ENCODE results near the gene APBA2.

APBA2 gene

GRCh38 chr15:28975766-28976179 is 90.0 kb downstream of the APBA2 start:
- DNase-seq (ENCODE audit: low spot score), result peak; percentile 64
- TF ChIP-seq CTCF (IDR thresholded peaks at IDR 0.05; ENCODE audit: extremely low read depth, missing control alignments), result peak; percentile 80

- no peak for DNase-seq (ENCODE audit: low spot score)
- no peak for TF ChIP-seq CTCF (IDR thresholded peaks at IDR 0.05; ENCODE audit: extremely low read depth, missing control alignments)
These were observed 91.7 kb downstream of the APBA2 start for GRCh38 chr15:28977377-28978010.

GRCh38 chr15:28978011-28978378 is 92.2 kb downstream of the APBA2 start:
- no peak for DNase-seq (ENCODE audit: low spot score)
- no peak for TF ChIP-seq CTCF (IDR thresholded peaks at IDR 0.05; ENCODE audit: extremely low read depth, missing control alignments)

GRCh38 chr15:28978661-28979060 is 92.9 kb downstream of the APBA2 start:
- no peak for DNase-seq (ENCODE audit: low spot score)
- TF ChIP-seq CTCF (IDR thresholded peaks at IDR 0.05; ENCODE audit: extremely low read depth, missing control alignments), result no peak

GRCh38 chr15:28979208-28979841 is 93.6 kb downstream of the APBA2 start:
- no peak for DNase-seq (ENCODE audit: low spot score)
- TF ChIP-seq CTCF (IDR thresholded peaks at IDR 0.05; ENCODE audit: extremely low read depth, missing control alignments), result no peak

- no peak for DNase-seq (ENCODE audit: low spot score)
- TF ChIP-seq CTCF (IDR thresholded peaks at IDR 0.05; ENCODE audit: extremely low read depth, missing control alignments), result no peak
These were observed 95.1 kb downstream of the APBA2 start for GRCh38 chr15:28980709-28981350.

GRCh38 chr15:28981351-28981720 is 95.6 kb downstream of the APBA2 start:
- no peak for TF ChIP-seq CTCF (IDR thresholded peaks at IDR 0.05; ENCODE audit: extremely low read depth, missing control alignments)
- no peak for DNase-seq (ENCODE audit: low spot score)

Data from GM20000 (cell line).